Stimulated activated CD4-positive, alpha-beta T cell treated with anti-CD3 and anti-CD28 coated beads, Interleukin-15, amount 100 ng/mL, for 24 hours (primary cell): ENCODE results near the gene ANXA6.

Source experiments
- DNase-seq: peaks from one replicate; pipeline ENCODE4 v3.0.0-alpha.2; 2020

The ANXA6 gene

DNA sequence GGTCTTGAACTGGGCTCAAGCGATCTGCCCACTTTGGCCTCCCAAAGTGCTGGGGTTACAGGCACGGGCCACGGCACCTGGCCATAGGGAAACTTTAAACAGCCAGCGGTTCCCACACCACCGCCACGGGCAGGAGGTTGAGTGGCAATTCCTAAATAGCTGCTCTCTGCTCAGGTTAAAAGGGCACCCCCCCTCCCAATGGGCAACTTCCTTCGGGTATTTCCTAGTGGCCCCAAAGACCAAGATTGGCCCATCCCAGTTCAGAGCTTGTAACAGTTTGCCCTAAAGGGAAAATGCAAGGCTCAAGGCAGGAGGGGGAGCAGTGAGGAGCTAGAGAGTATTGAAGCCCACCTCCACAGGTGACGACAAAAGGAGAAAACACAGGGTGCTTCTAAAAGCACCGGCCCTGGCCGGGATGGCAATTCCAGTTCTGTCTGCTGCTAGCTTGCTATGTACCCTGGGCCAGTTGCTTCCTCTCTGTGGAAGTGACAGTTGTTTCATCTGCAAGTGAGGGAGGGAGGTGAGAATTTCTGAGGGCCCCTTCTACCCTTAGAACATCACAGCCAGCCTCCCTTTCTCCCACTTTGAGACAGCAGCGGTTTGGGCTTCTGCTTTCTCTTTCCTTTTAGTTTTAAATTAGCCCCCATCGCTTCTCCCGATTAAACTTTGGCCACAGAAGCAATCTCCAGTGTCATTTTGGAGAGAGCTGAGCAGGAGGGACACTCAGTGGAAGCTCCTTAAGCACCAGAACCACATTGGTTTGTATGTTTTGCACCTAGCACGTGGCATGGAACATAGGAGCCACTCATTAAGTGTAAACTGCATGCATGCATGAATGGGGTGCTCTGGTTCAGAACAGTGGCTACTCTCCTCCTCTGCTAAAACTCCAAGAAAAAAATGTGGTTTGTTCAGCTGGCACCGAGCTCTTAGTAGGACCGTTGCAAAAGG, 59.5 kb downstream of the ANXA6 start:
- peak; percentile 57 for DNase-seq

DNA sequence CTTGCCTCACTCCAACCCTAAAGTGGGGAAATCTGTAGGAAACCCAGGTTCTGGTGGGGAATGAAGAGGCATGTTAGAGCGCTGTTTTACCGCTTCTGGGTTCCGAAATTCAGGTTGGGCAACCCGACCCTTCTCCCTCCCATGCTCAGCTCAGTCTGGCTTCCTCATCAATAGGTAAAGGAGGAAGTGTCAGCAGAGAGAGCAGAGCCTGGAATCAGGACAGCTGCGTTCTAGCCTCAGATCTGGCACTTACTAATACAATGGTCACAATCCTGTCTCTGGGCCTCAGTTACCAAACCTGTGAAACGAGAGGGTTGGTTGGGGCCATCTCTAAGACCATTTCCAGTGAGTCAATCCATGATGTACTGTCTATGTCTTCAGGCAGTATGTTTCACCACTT, 60.5 kb downstream of the ANXA6 start:
- DNase-seq = no peak

DNA sequence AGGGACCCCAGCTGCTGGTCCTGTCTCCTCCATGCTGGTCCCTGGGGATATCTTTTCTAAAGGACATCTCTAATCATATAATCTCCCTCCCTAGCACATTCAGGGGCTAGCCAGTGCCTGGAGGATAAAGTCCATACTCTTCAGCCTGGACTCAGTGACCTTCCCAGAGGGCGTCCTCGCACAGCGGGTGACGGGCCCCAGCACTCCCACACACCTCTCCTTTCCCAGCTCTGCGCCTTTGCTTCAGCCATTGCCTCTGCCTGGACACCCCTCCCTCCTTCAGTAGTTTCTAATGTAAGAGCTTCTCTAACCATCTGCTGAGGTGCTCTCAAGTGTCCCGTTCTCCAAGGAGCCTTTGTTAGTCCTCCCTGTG, 61.6 kb downstream of the ANXA6 start:
- DNase-seq = no peak

DNA sequence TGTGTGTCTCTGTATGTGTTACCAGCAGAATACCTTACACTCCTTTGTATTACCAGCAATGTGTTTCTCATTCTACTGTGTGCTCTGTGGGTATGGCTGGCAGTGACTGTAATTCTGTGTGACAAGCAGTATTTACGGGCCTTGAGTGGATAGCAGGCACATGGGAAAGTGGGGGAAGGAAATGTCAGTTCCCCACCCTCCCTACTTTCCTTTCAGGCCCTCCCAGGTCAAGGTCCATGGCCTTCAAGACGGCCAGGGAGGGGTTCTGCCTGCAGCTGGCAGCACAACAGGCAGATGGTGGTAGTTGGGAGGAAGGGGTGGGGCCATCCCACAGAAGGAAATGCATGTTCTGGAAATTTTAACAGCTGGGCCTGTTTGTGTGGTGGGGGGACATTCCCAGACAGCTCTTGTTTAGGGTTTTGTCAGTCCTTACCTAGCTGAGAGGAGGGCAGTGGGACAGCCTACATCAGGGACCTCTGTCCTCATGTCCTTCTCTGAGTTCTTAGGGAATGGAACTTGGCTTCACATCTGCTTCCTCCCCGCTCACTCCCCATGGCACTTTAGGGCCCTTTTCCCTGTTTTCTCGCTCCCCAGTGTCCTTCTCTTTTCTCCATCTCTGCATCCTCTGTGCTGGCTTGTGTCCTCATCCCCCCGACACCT, 62.1 kb downstream of the ANXA6 start:
- no peak for DNase-seq

DNA sequence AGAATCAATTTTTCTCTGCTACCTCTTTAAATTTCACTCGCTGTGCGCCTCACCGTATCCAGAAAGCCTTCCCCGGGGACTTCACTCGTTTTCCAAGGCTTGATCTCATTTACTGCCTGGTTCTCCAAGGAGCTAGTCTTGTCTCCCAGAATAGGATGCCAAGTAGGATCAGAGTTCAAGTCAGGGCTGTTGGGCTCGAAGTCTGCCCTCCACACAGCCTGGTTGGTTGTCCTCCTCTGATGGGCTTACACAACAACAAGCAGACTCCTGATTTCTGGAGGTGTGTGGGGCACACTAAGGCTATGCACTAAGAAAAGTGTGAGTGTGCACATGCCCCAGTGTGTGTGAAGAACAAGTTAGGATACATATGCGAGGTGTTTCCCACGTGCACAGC, 62.7 kb downstream of the ANXA6 start:
- no peak for DNase-seq

DNA sequence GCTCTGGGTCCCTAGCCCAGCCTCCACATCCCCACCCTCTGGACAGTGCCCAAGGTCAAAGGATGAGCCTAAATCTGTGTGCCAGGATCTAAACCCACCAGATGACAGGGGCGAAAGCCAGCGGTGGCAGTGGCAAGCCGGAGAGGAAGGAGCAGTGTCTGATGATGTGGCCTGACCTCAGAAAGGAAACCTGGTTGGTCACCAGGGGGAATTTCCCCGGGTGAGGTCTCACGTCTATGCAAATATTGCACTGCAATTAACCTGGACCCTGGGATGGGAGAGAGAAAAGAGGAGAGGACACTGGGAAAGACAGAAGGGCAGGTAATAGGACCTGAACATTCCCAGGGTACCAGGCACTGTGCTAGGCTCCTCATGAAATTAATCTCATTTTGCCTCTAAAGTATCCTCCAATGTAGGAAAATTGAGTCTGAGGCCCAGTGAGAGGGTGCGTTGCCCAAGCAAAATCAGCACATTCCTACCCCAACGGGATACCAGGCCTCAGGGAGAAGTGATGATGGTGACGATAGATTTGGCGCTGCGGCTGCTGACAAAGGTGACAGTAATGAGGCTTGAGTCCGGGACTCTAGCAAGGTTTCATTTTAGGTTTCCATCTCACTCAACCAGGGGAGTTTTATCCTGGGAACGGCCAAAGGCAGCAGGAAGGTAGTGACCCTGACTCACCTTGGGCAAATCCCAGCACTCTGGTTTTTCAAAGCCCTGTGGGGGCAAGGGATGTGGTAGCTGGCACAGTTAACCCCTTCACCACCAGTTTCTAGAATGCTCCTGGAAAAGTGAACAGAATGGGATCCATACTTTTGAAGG, 63.3 kb downstream of the ANXA6 start:
- DNase-seq = peak; percentile 81

DNA sequence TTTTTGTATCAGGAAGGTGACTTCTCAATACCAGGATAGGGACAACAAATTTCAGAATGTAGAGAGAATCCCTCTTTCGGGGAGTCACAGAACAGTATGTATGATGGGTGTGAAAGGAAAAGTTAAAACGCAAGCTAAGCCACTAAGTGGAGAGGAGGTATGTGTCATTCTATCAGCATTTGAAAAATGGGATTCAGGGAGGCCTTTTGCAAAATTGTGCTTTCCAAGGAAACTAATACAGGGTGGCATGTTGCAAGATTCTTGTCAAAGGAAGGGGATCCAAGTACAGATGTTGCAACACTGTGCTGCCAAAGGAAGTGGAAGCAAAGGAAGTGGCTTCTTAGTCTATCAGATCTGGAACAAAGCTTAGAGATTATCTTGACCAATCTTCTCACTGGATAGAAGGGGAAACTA, 64.1 kb downstream of the ANXA6 start:
- DNase-seq = no peak

DNA sequence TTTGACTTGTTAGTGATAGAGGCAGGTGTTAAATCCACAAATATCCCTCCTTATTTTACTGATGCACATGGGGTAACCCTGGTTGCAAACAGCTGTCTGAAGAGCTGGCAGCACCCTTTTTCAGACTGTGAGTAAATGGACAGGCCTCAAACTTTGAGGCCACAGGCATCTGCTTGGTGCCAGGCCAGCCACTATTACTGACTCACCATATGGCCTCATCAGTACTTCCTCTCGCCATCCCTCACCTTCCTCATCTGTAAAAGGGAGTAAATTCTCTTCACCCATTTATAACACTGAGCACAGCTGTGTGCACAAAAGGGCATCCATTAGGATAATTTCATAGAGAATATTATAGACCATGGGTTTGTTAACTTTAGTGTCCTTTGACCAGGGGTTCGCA, 64.8 kb downstream of the ANXA6 start:
- DNase-seq = no peak

DNA sequence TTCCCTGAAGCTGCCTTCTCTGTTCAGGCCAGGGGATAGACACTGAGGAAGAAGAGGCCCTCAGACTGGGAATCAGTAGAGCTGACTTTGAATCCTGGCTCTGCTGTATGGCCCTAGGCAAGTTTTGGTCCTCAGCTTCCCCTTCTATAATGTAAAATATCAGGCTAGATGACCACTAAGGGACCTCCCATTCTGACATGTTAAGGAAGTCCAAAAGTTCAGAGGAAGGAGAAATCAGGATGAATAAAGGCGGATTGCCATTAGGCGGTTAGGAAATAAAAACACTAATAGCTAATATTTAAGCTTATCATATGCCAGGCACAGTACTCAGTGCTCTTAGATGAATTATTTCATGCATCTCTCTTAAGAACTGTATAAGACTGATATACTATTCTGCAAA, 67.9 kb downstream of the ANXA6 start:
- DNase-seq = no peak

DNA sequence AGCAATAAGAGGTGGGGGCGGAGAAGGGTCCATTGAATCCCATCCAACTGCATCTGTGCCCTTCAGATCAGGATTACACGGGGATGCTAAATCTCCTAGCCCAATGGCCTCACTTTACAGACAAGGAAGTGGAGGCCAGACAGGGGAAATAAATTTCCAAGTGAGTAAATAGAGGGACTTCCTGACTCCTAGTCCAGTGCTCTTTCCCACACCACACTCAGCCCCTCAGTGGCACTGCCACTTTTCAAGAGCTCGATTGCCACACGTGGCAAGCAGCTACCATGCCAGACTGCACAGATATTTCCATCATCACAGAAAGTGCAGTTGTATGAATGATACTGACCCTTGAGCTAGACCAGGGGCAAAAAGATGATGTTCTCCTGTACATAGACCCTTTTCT, 68.6 kb downstream of the ANXA6 start:
- DNase-seq = no peak

DNA sequence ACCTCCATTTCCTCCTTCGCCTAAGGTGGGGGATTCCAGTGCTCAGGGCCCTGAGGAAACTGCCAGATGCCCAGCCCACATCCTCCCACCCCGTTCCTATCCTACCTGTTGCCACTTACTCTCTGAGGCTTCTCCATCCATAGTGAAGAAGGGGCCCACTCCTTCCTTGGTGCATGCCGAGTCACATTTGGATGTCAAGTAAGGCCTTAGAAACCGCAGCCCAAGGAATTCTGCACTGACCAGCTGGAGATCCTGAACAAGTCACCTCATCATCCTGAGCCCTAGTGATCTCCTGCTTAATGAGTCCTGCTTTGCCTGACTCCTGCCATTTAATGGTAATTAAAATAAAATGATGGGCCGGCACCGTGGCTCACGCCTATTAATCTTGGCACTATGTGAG, 70.1 kb downstream of the ANXA6 start:
- no peak for DNase-seq

DNA sequence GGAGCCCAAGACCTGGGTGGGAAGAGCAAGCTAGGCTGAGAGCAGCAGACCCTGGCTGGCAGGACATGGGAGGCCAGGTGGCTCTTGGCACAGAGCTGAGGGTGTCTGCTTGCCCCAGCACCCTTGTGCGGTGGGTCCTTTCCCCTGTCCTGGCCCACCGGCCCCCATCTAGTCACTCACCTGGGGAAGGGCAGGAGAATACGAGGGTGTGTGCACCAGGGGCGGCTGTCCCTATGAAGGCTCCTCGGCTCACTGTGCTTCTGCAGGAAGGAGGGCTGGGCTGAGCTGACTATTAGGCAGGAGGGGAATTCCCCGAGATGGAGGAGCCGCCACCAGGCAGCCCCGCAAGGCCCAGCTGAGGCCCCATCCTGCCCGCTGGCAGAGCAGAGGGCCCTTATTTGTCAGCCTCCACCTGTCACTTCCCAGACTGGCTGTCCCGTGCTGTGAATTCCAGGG, 70.6 kb downstream of the ANXA6 start:
- DNase-seq = peak; percentile 83

DNA sequence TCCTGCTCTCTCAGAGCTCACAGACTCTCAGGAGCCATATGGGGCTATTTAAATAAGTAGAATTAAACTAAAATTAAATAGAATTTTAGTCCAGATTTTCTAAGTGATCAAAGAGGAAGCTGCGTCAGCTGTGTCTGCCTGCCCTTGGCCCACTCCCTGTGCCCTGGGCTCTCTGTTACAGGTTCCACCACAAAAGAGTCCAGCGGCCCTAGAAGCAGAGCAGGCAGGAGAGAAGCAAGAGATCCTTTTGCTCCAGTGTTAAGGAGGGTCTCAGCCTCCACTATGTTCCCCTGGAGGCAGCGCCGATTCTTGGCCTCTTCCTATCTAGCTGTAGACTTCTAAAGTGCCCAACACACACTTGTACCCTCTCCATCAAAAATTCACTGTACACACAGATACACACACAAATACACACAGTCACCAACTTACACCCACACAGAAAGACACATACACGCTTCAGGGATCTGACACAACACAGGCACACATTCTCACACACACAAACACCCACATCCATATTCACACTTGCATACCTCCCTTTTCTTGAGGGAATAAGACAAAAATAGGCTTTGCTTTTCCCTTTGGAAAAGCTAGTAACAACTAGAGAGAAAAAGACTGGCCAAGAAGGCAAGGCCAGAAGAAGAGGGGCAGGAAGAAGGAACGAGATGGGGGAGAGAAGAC, 71.2 kb downstream of the ANXA6 start:
- no peak for DNase-seq

DNA sequence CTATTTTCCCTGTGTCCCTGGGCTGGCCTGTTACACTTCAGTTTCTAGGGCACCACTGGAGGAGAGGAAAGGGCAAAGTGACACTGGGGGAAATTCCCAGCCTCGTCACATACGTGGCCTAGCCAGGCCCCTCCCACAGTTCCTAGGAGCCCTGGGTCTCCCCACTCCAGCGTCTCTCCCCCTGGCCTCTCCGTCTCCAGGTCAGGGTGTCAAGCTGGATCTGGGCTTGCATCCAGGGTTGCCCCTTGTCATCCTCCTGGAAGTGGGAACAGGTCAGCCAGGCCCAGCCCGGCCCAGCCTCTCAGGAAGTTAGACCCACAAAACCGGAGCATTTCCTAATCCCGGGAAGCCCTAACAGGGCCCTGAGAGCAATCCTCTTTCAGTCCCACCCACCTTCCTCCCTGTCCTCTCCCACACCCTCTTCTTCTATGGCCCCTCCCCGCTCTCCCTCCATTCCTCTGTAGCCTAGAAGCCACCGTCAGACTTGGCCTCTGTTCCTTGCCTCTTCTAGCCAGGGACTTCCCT, 72.0 kb downstream of the ANXA6 start:
- DNase-seq = peak; percentile 63

DNA sequence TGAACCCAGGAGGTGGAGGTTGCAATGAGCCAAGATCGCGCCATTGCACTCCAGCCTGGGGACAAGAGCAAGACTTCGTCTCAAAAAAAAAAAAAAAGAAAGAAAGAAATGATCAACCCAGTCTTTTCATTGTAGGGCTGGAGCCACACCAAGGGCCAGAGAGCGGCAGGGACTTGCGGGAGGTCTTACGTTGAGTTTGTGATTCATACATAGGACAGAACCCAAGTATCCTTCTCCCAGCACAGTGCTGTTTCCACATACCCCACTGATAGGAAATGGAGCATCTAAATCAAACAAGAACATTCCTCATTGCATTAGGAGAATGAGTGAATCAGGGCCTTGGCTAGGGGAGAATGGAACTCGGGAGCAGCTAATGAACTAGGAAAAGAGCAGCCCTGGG, 73.2 kb downstream of the ANXA6 start:
- DNase-seq = no peak

DNA sequence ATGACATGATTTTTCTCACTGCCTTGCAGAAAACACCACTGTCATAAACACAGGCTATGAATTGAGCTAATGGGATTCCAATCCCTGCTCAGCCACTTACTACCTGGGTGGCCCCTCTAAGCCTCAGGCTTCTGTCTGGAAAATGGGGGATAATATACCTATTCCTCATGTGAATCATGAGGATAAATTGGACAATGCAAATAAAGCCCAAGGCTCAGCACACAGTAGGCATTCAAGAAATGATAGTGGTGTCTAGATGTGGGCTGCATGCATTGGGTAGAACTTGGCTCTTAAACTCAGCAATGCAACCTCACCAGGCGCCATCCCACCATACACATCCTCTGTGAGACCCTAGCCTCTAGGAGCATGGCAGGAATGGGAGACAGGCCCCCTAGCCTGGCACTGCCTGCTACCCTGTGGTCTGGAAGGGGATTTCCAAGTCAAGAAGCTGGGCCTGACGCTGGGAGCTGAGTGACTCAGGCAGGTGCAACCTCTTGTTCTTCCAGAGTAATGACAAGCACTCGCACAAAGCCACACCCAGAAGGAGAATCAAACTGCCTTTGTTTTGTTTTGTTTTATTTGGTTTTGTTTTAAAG, 74.4 kb downstream of the ANXA6 start:
- peak; percentile 81 for DNase-seq

DNA sequence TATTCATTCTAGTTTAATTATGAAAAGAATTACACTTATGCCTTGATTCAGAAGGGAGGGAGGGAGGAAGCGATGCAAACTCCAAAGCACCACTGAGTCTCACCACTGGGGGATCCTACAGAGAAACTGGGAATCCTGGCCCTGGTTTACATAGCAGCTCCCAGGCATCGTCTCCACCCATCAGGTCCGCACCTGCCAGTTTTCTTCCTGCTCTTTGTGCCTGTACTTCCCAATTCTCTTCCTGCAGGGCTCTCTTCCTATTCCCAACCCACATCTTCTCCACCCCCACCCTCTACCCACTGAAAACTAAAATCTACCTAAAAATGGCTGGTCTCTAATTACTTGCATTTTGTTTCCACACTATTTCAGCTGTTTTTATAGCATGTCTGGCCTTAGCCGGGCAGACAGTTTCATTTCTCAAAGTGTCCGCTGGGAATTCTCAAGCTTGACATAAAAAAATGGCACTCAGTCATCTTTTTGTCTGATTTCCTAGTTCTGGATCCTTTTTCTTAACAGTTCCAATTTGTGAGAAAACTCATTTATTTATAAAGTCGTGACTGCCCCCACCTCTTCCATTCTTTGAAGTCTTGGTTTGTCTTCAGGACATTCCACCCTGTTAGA, 75.2 kb downstream of the ANXA6 start:
- DNase-seq = no peak

DNA sequence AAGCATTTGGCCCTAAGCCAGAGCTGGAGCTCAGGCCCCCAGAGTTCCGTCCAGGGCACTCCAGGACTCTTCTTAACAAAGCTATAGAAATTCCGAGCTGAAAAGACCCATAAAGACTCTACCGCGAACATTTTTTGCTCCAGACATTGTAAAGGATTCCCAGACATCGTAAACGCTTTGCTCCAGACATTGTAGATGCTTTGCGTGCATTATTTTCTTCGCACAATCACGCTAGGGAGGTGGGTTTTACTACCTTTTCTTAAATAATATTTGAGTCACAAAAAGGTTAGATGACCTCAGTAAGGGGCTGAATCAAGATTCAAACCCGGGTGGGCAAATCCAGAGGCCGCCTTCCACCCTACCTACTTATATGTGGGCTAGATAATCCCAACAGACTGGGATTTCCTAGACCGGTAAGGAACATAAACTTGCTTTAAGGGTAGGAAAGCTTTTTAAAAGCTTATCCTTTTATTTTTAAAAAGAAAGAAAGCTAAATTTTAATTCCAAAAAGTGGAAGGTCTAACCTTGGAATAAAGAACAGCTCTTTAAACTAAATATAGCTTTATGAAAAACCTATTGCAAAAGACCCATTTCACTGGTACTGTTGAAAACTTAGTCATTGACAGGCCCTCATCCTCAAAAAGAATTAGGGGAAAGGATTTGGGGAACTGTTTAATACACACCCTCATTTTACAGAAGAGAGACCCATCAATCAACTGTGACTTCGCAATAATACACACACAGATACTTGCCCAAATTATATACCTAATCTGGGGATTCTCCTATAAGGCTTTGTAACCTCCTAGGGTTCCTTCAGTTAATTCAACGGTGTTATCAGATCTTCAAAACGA, 75.9 kb downstream of the ANXA6 start:
- DNase-seq = no peak

DNA sequence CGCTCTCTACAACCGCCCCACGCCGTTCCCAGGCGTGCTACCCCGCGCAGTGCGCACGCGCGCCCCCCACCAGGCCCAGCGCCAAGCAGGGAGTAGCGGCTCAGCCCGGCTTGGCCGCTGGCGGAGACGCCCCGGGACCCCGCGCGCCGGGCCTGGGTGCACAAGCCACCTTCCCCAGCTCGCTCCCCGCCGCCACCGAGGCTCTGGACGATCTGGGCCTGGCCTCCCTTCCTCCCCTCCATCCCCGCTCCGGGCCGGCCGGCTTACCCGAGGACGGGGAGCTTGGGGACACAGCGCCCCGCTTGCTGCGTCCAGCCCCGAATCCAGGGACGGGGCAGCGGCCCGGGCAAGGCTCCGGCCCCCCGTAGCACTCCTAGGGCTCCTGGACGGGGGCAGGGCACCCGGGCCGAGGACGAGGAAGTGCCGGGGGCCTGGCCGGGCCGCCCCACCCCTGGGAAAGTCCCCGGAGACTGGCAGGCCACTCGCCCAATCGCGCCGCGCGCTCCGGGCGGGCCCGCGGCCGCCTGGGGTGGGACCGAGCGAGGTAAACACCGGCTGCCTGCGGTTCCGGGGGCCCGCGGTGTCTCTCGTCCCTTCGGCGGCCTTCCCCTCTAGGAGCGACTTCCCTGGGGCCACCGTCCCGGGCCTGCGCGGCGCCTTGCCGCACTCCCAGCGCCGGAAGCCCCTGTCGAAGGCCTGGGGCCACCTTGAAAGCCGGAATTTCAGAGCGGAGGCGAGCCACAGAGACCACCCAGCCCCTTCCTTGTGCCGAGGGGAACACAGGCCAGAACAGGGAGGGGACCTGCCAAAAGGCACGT, 76.8 kb downstream of the ANXA6 start, which contains the start of gene TNIP1:
Gene TNIP1, minus strand, starts transcription at position 422 of the 818 bp plus-strand sequence. CDS start 15,939 bp downstream, outside the sequence.
- peak; percentile 95 for DNase-seq
